ENCODE measurements around the gene PRPF40B.
A peak's percentile ranks its signal among the peaks of the same experiment; 100 is the strongest.
"Not testable (repeated sequence)": the region's sequence is repeated elsewhere in the genome, so short reads cannot be mapped to it uniquely, and the experiment has no call there.

PRPF40B gene

GRCh38 chr12:49609059-49609874 lies 14.1 kb upstream of the PRPF40B start:
- no peak for DNase-seq (ENCODE audit: low read depth in 2 of 2)

GRCh38 chr12:49609875-49610154 lies 13.5 kb upstream of the PRPF40B start:
- no peak for DNase-seq (ENCODE audit: low read depth in 2 of 2)

- DNase-seq (ENCODE audit: low read depth in 2 of 2): not testable (repeated sequence)
Measured at GRCh38 chr12:49610785-49611184, 12.6 kb upstream of the PRPF40B start.

GRCh38 chr12:49612210-49612609 lies 11.2 kb upstream of the PRPF40B start:
- no peak for DNase-seq (ENCODE audit: low read depth in 2 of 2)

- DNase-seq (ENCODE audit: low read depth in 2 of 2): no peak
Measured at GRCh38 chr12:49615725-49616124, 7.6 kb upstream of the PRPF40B start.

- DNase-seq (ENCODE audit: low read depth in 2 of 2): no peak
Measured at GRCh38 chr12:49616533-49617219, 6.7 kb upstream of the PRPF40B start.

- DNase-seq (ENCODE audit: low read depth in 2 of 2): no peak
Measured at GRCh38 chr12:49618576-49618975, 4.8 kb upstream of the PRPF40B start.

GRCh38 chr12:49619286-49619685 lies 4.1 kb upstream of the PRPF40B start:
- no peak for DNase-seq (ENCODE audit: low read depth in 2 of 2)

GRCh38 chr12:49621651-49622500 lies 1.5 kb upstream of the PRPF40B start:
- no peak for DNase-seq (ENCODE audit: low read depth in 2 of 2)

GRCh38 chr12:49622501-49623141 lies 740 bp upstream of the PRPF40B start:
- peak; percentile 24 to 27 for DNase-seq (ENCODE audit: low read depth in 2 of 2)

- DNase-seq (ENCODE audit: low read depth in 2 of 2): no peak
Measured at GRCh38 chr12:49624921-49625577, 1.7 kb downstream of the PRPF40B start.

- no peak for DNase-seq (ENCODE audit: low read depth in 2 of 2)
Measured at GRCh38 chr12:49626169-49626835, 2.9 kb downstream of the PRPF40B start.

GRCh38 chr12:49626836-49627235 lies 3.5 kb downstream of the PRPF40B start:
- DNase-seq (ENCODE audit: low read depth in 2 of 2): no peak

- no peak for DNase-seq (ENCODE audit: low read depth in 2 of 2)
Measured at GRCh38 chr12:49627752-49628360, 4.5 kb downstream of the PRPF40B start.

GRCh38 chr12:49631336-49631907 lies 8.1 kb downstream of the PRPF40B start:
- DNase-seq (ENCODE audit: low read depth in 2 of 2): no peak

- no peak for DNase-seq (ENCODE audit: low read depth in 2 of 2)
Measured at GRCh38 chr12:49632401-49632800, 9.0 kb downstream of the PRPF40B start.

- DNase-seq (ENCODE audit: low read depth in 2 of 2): no peak
Measured at GRCh38 chr12:49632986-49633702, 9.8 kb downstream of the PRPF40B start.

- DNase-seq (ENCODE audit: low read depth in 2 of 2): no peak
Measured at GRCh38 chr12:49633703-49634345, 10.5 kb downstream of the PRPF40B start.

- no peak for DNase-seq (ENCODE audit: low read depth in 2 of 2)
Measured at GRCh38 chr12:49635036-49635435, 11.7 kb downstream of the PRPF40B start.

Data from stimulated activated CD4-positive, alpha-beta T cell treated with anti-CD3 and anti-CD28 coated beads, Interleukin-1b, Interleukin-23, amount 100 ng/mL, for 4 hours (primary cell).